ENCODE results near the gene F8. TPM values are rescaled to one million over a fixed set of nuclear protein-coding genes. Genes with fewer than 3 reads are reported as not detected.
A peak's percentile ranks its signal among the peaks of the same experiment; 100 is the strongest.

The F8 gene
- total RNA-seq, 1 experiment from 2014 or later: 12.4 TPM

- DNase-seq (ENCODE audit: low read depth, low spot score) (no peak), ATAC-seq (peak; percentile 98)
- intact Hi-C loops (cut with micrococcal nuclease; ENCODE audit: unreplicated experiment) (no loop called here), in situ Hi-C loops (cut with HindIII; ENCODE audit: low pct_unique_long_range_greater_than_20kb, low sequenced_read_pairs) (no loop called here)
- peaks cover 14% of the 10 kb centered on the region for H3K36me3 ChIP-seq (ENCODE audit: control insufficient read depth, insufficient read depth, low read length)
- H3K4me1 ChIP-seq (ENCODE audit: control insufficient read depth, insufficient read depth, low read length): peaks cover 25% of the 10 kb centered on the region
- ChIA-PET CTCF (no interaction called here), POLR2A (no interaction called here)
- H3K27me3 ChIP-seq (ENCODE audit: control insufficient read depth, insufficient read depth, low read length): no peaks in the 10 kb centered on the region
- H3K9me3 ChIP-seq (ENCODE audit: control insufficient read depth, insufficient read depth, low read depth, low read length): no peaks in the 10 kb centered on the region
- H3K27ac ChIP-seq (ENCODE audit: low read length): peak within 1 kb of the TSS; percentile 98
- TF ChIP-seq REST (IDR thresholded peaks at IDR 0.05; ENCODE audit: insufficient read depth in 1 of 2, low read depth in 2 of 2, low read length in 1 of 2) (no peak), POLR2AphosphoS5 (IDR thresholded peaks at IDR 0.05; ENCODE audit: low read depth, low read length) (peak; percentile 78), SIN3A (IDR thresholded peaks at IDR 0.05; ENCODE audit: borderline replicate concordance, insufficient read depth, low read depth, low read length) (peak; percentile 74; the same call in 1 of the 2 replicates)
- no TSS peak for BruUV-seq (replicated peaks)
- H3K4me3 ChIP-seq (ENCODE audit: low read depth in 2 of 2, low read length in 2 of 2): peak within 1 kb of the TSS; percentile 85 to 95
Observed at GRCh38 chrX:155070975-155071693, 48.6 kb upstream of the F8 start, which contains the start of the genes BRCC3, CMC4 and MTCP1. Gene BRCC3, plus strand, starts transcription at chrX:155071508. Its CDS starts 20 bp downstream, at chrX:155071528. Gene CMC4, minus strand, starts transcription at chrX:155071136. Its CDS starts 7,113 bp downstream, at chrX:155064023. Gene MTCP1, minus strand, starts transcription at chrX:155071136. Its CDS starts 5,126 bp downstream, at chrX:155066010.

GRCh38 chrX:155070663-155070974, 48.1 kb upstream of the F8 start:
- POLR2A ChIA-PET: no interaction called here

More at GRCh38 chrX:155070663-155070974, 48.1 kb upstream of the F8 start:
- no TSS peak for BruUV-seq (replicated peaks)
- ATAC-seq: peak; percentile 52
- intact Hi-C loops (cut with micrococcal nuclease; ENCODE audit: unreplicated experiment): no loop called here
- peak overlapping the region; percentile 85 to 95 for H3K4me3 ChIP-seq (ENCODE audit: low read depth in 2 of 2, low read length in 2 of 2)
- DNase-seq (ENCODE audit: low read depth, low spot score): no peak
- in situ Hi-C loops (cut with HindIII; ENCODE audit: low pct_unique_long_range_greater_than_20kb, low sequenced_read_pairs): no loop called here
- peaks cover 25% of the 10 kb centered on the region for H3K4me1 ChIP-seq (ENCODE audit: control insufficient read depth, insufficient read depth, low read length)
- H3K27ac ChIP-seq (ENCODE audit: low read length): peak overlapping the region; percentile 98
- no peak for TF ChIP-seq TCF7L2 (IDR thresholded peaks at IDR 0.05; ENCODE audit: low read depth, low read length)
- TF ChIP-seq POLR2AphosphoS5 (IDR thresholded peaks at IDR 0.05; ENCODE audit: low read depth, low read length): no peak
- no peak for TF ChIP-seq SIN3A (IDR thresholded peaks at IDR 0.05; ENCODE audit: borderline replicate concordance, insufficient read depth, low read depth, low read length)
- TF ChIP-seq CTCF (IDR thresholded peaks at IDR 0.05): no peak
- TF ChIP-seq REST (IDR thresholded peaks at IDR 0.05; ENCODE audit: insufficient read depth in 1 of 2, low read depth in 2 of 2, low read length in 1 of 2): no peak
- H3K27me3 ChIP-seq (ENCODE audit: control insufficient read depth, insufficient read depth, low read length): no peaks in the 10 kb centered on the region
- no peaks in the 10 kb centered on the region for H3K9me3 ChIP-seq (ENCODE audit: control insufficient read depth, insufficient read depth, low read depth, low read length)
- H3K36me3 ChIP-seq (ENCODE audit: control insufficient read depth, insufficient read depth, low read length): peaks cover 13% of the 10 kb centered on the region
- CTCF ChIA-PET: no interaction called here
